HFF-Myc (cell line): ENCODE results near the gene IRF9.

Source experiments
- DNase-seq: peaks from one replicate; pipeline ENCODE4 v3.0.0-alpha.2; 2011; ENCODE audit warnings: low read depth; ENCODE audit errors: extremely low read depth
- H3K4me3 ChIP-seq: replicated peaks from 2 replicates; pipeline ENCODE4 v1.5.1; 2011; ENCODE audit warnings: low read depth, mild to moderate bottlenecking, control low read depth, low read length
- CTCF ChIP-seq: IDR thresholded peaks from 2 replicates; pipeline ENCODE4 v1.5.1; 2012; ENCODE audit warnings: mild to moderate bottlenecking, low read depth, low read length, control low read depth; ENCODE audit errors: missing control alignments

Gene IRF9

GRCh38 chr14:24181371-24182077 lies 20.5 kb downstream of the IRF9 start:
- no peak for DNase-seq
- no peak for TF ChIP-seq CTCF
- no peak overlapping the region for H3K4me3 ChIP-seq

GRCh38 chr14:24182110-24182882 lies 21.2 kb downstream of the IRF9 start:
- no peak for DNase-seq
- no peak for TF ChIP-seq CTCF
- H3K4me3 ChIP-seq, result no peak overlapping the region

- no peak for TF ChIP-seq CTCF
- DNase-seq, result no peak
- no peak overlapping the region for H3K4me3 ChIP-seq
These were observed 22.0 kb downstream of the IRF9 start for GRCh38 chr14:24183014-24183481.

GRCh38 chr14:24184104-24184970 lies 23.3 kb downstream of the IRF9 start:
- no peak for TF ChIP-seq CTCF
- no peak for DNase-seq

GRCh38 chr14:24185026-24185425 lies 24.0 kb downstream of the IRF9 start:
- no peak overlapping the region for H3K4me3 ChIP-seq
- TF ChIP-seq CTCF, result no peak
- no peak for DNase-seq

More at GRCh38 chr14:24184104-24184970, 23.3 kb downstream of the IRF9 start:
- H3K4me3 ChIP-seq, result no peak overlapping the region

- DNase-seq, result no peak
- no peak overlapping the region for H3K4me3 ChIP-seq
- TF ChIP-seq CTCF, result no peak
These were observed 24.7 kb downstream of the IRF9 start for GRCh38 chr14:24185741-24186140.
